ENCODE data around the gene PTAR1. TPM values are rescaled to one million over a fixed set of nuclear protein-coding genes. Genes with fewer than 3 reads are reported as not detected.

PTAR1 gene
- total RNA-seq, 1 experiment from 2014 or later: 32.2 TPM

GRCh38 chr9:69745716-69746437 lies 13.9 kb downstream of the PTAR1 start:
- Histone ChIP-seq H3K79me2 (ENCODE audit: insufficient read depth, low read length) (peaks cover 44% of the 10 kb centered on the region), H3K27me3 (ENCODE audit: insufficient read depth, low read length) (no peaks in the 10 kb centered on the region), H4K20me1 (ENCODE audit: insufficient read depth) (no peaks in the 10 kb centered on the region), H3K9me3 (ENCODE audit: control insufficient read depth in 1 of 2, insufficient read depth in 1 of 2, low read depth in 1 of 2, low read length in 2 of 2) (no peaks in the 10 kb centered on the region), H3K36me3 (ENCODE audit: control insufficient read depth in 1 of 2, insufficient read depth in 2 of 2, low read length in 2 of 2) (no peaks in the 10 kb centered on the region; a peak in 1 of 4 replicates), H3K9ac (ENCODE audit: low read length) (no peak overlapping the region), H2AFZ (ENCODE audit: low read depth, low read length, poor library complexity, severe bottlenecking) (no peak overlapping the region), H3K4me1 (ENCODE audit: control insufficient read depth in 1 of 2, insufficient read depth in 2 of 2, low read length in 2 of 2) (no peaks in the 10 kb centered on the region; a peak in 1 of 4 replicates), H3K4me3 (replicated peaks in 1 of 2; ENCODE audit: low read depth in 1 of 2, low read length in 2 of 2) (no peak overlapping the region), H3K4me2 (ENCODE audit: low read length) (no peak overlapping the region), H3K27ac (ENCODE audit: low read depth, low read length) (no peak overlapping the region), H3K9me2 (ENCODE audit: insufficient read depth) (no peaks in the 10 kb centered on the region)
- ChIA-PET CTCF (interaction anchor here (1.0 to 1.7 kb wide), 2 partner anchors 73 to 185 kb away, joined by 3 to 5 read pairs; no protein-coding TSS in a partner anchor), RAD21 (ENCODE audit: low non-redundant PET in 1 of 2, low total read pairs in 2 of 2, uncharacterized antibody in 2 of 2, unreplicated experiment in 2 of 2) (interaction anchor here in 1 of 2 experiments (0.9 kb wide), 1 partner anchor 130 kb away, joined by 4 read pairs; no protein-coding TSS in a partner anchor), POLR2A (no interaction called here)
- ATAC-seq (no peak), DNase-seq (ENCODE audit: low read depth, low spot score) (no peak)
- no peak for TF ChIP-seq POLR2A (IDR thresholded peaks at IDR 0.05; ENCODE audit: borderline replicate concordance, extremely low read depth, insufficient read depth, insufficient read length)
- no peak for TF ChIP-seq TCF7L2 (IDR thresholded peaks at IDR 0.05; ENCODE audit: borderline replicate concordance, extremely low read depth, insufficient read depth, insufficient read length)
- TF ChIP-seq EZH2phosphoT487 (IDR thresholded peaks at IDR 0.05; ENCODE audit: borderline replicate concordance): no peak
- no peak for TF ChIP-seq REST (IDR thresholded peaks at IDR 0.05; ENCODE audit: low read depth)
- no peak for TF ChIP-seq ZBTB33 (IDR thresholded peaks at IDR 0.05; ENCODE audit: extremely low read depth, insufficient replicate concordance, low read length)
- no peak for TF ChIP-seq SIN3A (IDR thresholded peaks at IDR 0.05; ENCODE audit: low read depth)
- no peak for TF ChIP-seq ZFX (IDR thresholded peaks at IDR 0.05)
- peak; percentile 26; the same call in 1 of the 2 replicates for TF ChIP-seq RAD21 (IDR thresholded peaks at IDR 0.05; ENCODE audit: low read depth)
- TF ChIP-seq CTCF (IDR thresholded peaks at IDR 0.05 in 2 of 3, conservative IDR thresholded peaks at IDR 0.05 in 1 of 3; ENCODE audit: borderline replicate concordance in 1 of 3, insufficient read depth in 1 of 3, low read depth in 2 of 3, low read length in 2 of 3): peak in 1 of 3 experiments; percentile 23; a peak in 1 of 6 replicates
- no peak for TF ChIP-seq FOSL1 (IDR thresholded peaks at IDR 0.05; ENCODE audit: low read depth)
- TF ChIP-seq EZH2 (IDR thresholded peaks at IDR 0.05): no peak
- TF ChIP-seq ZNF274 (IDR thresholded peaks at IDR 0.05; ENCODE audit: low read depth, low read length): no peak
- TF ChIP-seq ELF1 (IDR thresholded peaks at IDR 0.05; ENCODE audit: borderline replicate concordance, low read depth): no peak
- intact Hi-C loops (cut with micrococcal nuclease): no loop called here
- BruUV-seq (replicated peaks): no TSS peak
